Adipocyte (in vitro differentiated cells): ENCODE results near the gene ITGB3.
"Not testable (repeated sequence)": the region's sequence is repeated elsewhere in the genome, so short reads cannot be mapped to it uniquely, and the experiment has no call there.

Experiments
- DNase-seq: peaks from one replicate; pipeline ENCODE4 v3.0.0-alpha.2; 2015; ENCODE audit warnings: low read depth
- H3K27me3 ChIP-seq: replicated peaks from 2 replicates; pipeline ENCODE4 v1.7.0; 2013; ENCODE audit warnings: mild to moderate bottlenecking, low read length, moderate library complexity; ENCODE audit not compliant: control insufficient read depth, insufficient read depth
- H3K36me3 ChIP-seq: 2 replicates; pipeline ENCODE4 v1.7.0; 2013; ENCODE audit warnings: low read length, mild to moderate bottlenecking, moderate library complexity; ENCODE audit not compliant: control insufficient read depth, insufficient read depth, severe bottlenecking
- H3K4me1 ChIP-seq: 2 replicates; pipeline ENCODE4 v1.7.0; 2013; ENCODE audit warnings: mild to moderate bottlenecking, low read length, moderate library complexity; ENCODE audit not compliant: control insufficient read depth, insufficient read depth
- H3K4me3 ChIP-seq: 2 replicates; pipeline ENCODE4 v1.7.0; 2013; ENCODE audit warnings: mild to moderate bottlenecking, low read length, moderate library complexity
- H3K9ac ChIP-seq: 2 replicates; pipeline ENCODE4 v1.7.0; 2013; ENCODE audit warnings: mild to moderate bottlenecking, low read length, moderate library complexity
- H3K9me3 ChIP-seq: 2 replicates; pipeline ENCODE4 v1.7.0; 2013; ENCODE audit warnings: mild to moderate bottlenecking, low read length, moderate library complexity; ENCODE audit not compliant: control insufficient read depth

The ITGB3 gene

GRCh38 chr17:47251421-47251940 is 2.1 kb upstream of the ITGB3 start:
- H3K4me3 ChIP-seq, result no peak overlapping the region
- peaks cover 13% of the 10 kb centered on the region for H3K4me1 ChIP-seq
- no peak overlapping the region for H3K9ac ChIP-seq
- no peaks in the 10 kb centered on the region for H3K27me3 ChIP-seq
- H3K36me3 ChIP-seq, result no peaks in the 10 kb centered on the region
- no peak for DNase-seq
- H3K9me3 ChIP-seq, result no peaks in the 10 kb centered on the region

GRCh38 chr17:47252209-47252608 is 1.4 kb upstream of the ITGB3 start:
- DNase-seq, result no peak
- Histone ChIP-seq H3K4me3 (no peak overlapping the region), H3K27me3 (no peaks in the 10 kb centered on the region), H3K4me1 (peaks cover 21% of the 10 kb centered on the region), H3K9me3 (no peaks in the 10 kb centered on the region), H3K9ac (no peak overlapping the region), H3K36me3 (no peaks in the 10 kb centered on the region)

DNA sequence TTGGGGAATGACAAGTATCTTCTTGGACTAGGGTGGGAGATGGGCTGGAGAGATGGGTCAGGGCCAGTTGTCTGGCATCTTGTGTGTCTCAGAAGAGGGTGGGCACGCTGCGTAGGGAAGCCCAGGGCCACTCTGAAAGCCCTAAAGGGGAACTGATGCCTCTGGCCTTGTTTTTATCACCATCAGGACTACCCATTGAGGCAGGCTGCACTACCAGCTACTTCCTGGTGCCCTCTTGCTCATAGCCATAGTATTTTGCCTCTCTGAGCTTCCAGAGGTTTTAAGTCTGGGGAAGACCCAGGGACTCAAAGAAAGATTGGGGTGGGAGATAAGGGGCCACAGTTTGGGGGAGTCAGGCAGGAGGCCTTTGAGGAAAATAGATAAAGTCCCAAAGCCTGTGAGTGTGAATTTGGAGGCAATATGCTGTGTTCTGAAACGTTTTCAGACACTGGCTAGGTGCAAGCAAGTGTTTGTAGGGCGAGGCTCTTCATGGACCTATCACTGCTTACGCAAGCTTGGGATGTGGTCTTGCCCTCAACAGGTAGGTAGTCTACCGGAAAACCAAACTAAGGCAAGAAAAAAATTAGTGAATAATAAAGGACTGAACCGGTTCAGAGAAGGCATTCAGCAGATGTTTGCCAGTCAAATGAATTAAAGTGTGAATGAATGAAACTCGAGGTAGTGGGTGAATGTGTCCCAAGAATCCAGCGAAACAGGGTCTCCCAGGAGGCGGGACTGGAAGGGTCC is 688 bp upstream of the ITGB3 start:
- H3K4me1 ChIP-seq, result peaks cover 28% of the 10 kb centered on the region
- no peaks in the 10 kb centered on the region for H3K27me3 ChIP-seq
- peak overlapping the region; percentile 87 for H3K4me3 ChIP-seq
- H3K9me3 ChIP-seq, result no peaks in the 10 kb centered on the region
- no peak for DNase-seq
- no peaks in the 10 kb centered on the region for H3K36me3 ChIP-seq
- H3K9ac ChIP-seq, result peak overlapping the region; percentile 87

DNA sequence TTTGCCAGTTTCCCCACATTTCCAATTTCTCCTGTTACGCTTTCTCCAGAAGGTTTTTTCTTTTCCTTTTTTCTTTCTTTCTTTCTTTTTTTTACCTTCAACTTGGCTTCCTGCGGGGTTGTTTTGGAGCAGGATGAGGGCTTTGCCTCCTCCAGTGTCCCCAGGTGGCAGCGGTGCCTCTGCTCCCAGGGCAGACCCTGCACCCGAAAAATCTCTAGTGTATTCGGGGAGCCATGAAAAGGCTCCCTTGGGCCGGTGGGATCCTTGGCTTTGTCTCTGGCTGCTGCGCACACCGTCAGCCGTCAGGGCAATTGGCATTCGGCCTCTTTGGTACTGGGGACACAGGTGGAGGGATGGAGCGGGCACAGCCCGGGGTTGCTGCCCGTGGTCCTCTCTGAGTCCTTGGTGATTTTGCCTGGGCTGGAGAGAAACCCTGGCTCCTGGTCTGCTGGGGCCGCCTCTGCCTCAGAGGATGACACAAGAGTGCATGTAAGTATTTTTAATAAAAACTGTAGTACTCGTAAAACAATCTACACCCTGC is 846 bp downstream of the ITGB3 start:
- peak overlapping the region; percentile 87 for H3K4me3 ChIP-seq
- H3K27me3 ChIP-seq, result no peaks in the 10 kb centered on the region
- H3K9me3 ChIP-seq, result no peaks in the 10 kb centered on the region
- peak overlapping the region; percentile 87 for H3K9ac ChIP-seq
- DNase-seq, result no peak
- H3K4me1 ChIP-seq, result peaks cover 32% of the 10 kb centered on the region
- no peaks in the 10 kb centered on the region for H3K36me3 ChIP-seq

DNA sequence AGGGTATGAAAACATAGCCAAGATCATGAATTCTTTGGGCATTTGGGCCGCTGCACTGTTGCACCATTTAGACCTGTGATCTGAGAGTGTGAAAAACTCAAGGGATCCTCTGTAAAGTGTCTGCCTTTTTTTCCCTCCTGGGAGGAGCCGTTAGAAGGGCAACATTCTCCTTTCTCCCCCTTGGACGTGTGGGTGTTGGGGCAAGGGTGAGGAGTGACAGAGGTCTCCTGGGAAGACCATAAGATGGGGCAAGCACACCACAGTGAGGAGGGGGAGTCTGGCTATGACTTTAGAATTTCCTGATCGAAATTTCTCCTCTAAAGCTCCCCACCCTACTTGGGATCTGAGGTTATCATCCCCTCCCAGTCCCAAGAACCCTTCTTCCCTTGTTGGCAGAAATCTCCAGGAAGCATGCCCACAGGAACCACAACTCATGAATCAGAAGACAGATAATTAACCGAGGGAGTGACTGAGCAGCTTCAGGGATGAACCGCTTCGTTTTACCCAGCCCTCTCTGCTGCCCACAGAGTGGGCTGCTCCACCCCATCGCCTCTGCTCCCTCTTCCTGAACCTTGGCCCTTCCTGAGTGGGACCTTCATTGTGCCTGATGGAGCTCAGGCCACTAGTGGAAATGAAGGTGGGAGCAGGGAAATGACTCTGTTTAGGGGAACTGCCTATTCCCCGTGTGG is 4.2 kb downstream of the ITGB3 start:
- no peaks in the 10 kb centered on the region for H3K9me3 ChIP-seq
- H3K36me3 ChIP-seq, result no peaks in the 10 kb centered on the region
- peak overlapping the region; percentile 59 for H3K4me3 ChIP-seq
- peaks cover 32% of the 10 kb centered on the region for H3K4me1 ChIP-seq
- H3K27me3 ChIP-seq, result no peaks in the 10 kb centered on the region
- DNase-seq, result peak; percentile 46
- H3K9ac ChIP-seq, result peak overlapping the region; percentile 49

GRCh38 chr17:47262586-47262985 is 9.0 kb downstream of the ITGB3 start:
- Histone ChIP-seq H3K9me3 (no peaks in the 10 kb centered on the region), H3K36me3 (no peaks in the 10 kb centered on the region), H3K9ac (no peak overlapping the region), H3K4me1 (peaks cover 27% of the 10 kb centered on the region), H3K27me3 (no peaks in the 10 kb centered on the region), H3K4me3 (no peak overlapping the region)
- no peak for DNase-seq

DNA sequence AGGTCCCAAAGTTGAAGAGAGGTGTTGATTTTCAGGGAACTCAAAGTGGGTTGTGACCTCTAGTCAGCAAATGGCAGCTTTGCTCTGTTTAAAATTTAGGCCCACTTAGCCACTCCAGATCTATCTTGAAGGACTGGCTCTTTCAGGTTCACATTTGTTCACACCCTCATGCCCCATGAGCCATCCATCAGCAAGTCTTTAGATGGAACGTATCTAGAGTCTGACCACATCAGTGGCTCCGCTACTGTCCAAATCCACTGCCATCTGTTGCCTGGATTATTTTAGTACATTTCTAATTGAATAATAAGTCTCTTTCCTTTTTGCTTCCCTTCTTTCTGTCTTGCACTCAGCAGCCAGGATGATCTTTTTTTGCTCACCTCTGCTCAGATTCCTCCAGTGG is 10.5 kb downstream of the ITGB3 start:
- Histone ChIP-seq H3K4me3 (no peak overlapping the region), H3K36me3 (no peaks in the 10 kb centered on the region), H3K9ac (no peak overlapping the region), H3K27me3 (no peaks in the 10 kb centered on the region), H3K9me3 (no peaks in the 10 kb centered on the region), H3K4me1 (peaks cover 26% of the 10 kb centered on the region)
- DNase-seq, result no peak

DNA sequence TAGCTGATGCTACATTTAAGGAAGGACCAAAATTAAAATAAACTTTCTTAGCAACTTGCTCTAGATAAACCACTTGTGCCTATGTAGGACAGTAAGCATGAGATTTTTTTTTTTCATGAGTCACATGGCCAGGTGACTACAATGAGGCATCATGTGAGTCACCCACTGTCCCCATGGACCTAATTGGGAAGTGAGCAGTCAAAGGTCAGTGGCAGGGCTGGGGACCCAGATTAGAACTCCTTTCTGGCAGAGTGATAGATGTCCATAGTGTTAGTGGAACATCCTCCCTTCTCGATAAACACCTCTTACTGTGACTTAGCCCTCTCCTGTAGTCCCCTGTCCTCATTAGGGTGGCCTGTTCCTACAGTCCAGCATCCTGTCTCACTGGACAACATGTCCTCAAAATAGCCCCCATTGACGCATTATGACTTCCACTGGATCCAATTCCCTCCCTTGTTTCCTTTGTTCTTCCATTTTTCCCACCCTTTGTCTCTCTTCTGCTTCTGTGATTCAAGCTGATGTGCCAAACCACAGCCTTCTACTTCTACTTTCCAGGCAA is 12.4 kb downstream of the ITGB3 start:
- H3K4me1 ChIP-seq, result peaks cover 29% of the 10 kb centered on the region
- DNase-seq, result peak; percentile 15
- H3K9ac ChIP-seq, result no peak overlapping the region
- H3K36me3 ChIP-seq, result no peaks in the 10 kb centered on the region
- no peak overlapping the region for H3K4me3 ChIP-seq
- H3K9me3 ChIP-seq, result no peaks in the 10 kb centered on the region
- H3K27me3 ChIP-seq, result no peaks in the 10 kb centered on the region

- no peak for DNase-seq
- Histone ChIP-seq H3K4me3 (no peak overlapping the region), H3K9me3 (no peaks in the 10 kb centered on the region), H3K27me3 (no peaks in the 10 kb centered on the region), H3K4me1 (peaks cover 29% of the 10 kb centered on the region), H3K9ac (peak overlapping the region; percentile 37), H3K36me3 (no peaks in the 10 kb centered on the region)
Measured at GRCh38 chr17:47266782-47267181, 13.2 kb downstream of the ITGB3 start.

GRCh38 chr17:47267354-47267828 is 13.8 kb downstream of the ITGB3 start:
- H3K27me3 ChIP-seq, result no peaks in the 10 kb centered on the region
- H3K9me3 ChIP-seq, result no peaks in the 10 kb centered on the region
- DNase-seq, result peak; percentile 62

DNA sequence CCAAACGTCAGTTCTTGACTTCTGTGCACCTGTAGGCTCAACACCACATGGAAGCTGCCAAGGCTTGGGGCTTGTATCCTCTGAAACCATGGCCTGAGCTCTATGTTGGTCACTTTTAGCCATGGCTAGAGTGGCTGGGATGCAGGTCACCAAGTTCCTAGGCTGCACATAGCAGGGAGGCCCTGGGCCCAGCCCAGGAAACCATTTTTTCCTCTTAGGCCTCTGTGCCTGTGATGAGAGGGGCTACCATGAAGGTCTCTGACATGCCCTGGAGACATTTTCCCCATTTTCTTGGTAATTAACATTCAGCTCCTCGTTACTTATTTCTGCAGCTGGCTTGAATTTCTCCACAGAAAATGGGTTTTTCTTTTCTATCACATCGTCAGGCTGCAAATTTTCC is 15.3 kb downstream of the ITGB3 start:
- not testable (repeated sequence) for H3K9me3 ChIP-seq, H3K36me3 ChIP-seq, H3K9ac ChIP-seq, H3K4me3 ChIP-seq, H3K27me3 ChIP-seq, DNase-seq
- H3K4me1 ChIP-seq, result peaks cover 29% of the 10 kb centered on the region

More at GRCh38 chr17:47267354-47267828, 13.8 kb downstream of the ITGB3 start:
- Histone ChIP-seq H3K9ac (peak overlapping the region; percentile 37), H3K4me3 (no peak overlapping the region), H3K36me3 (no peaks in the 10 kb centered on the region), H3K4me1 (peaks cover 29% of the 10 kb centered on the region)
